Vagina (tissue), 2 donors: ENCODE results near the gene ZNF888.

Experiments used
- CTCF ChIP-seq, 3 experiments: fragments of 450-650 bp in 2 of 3; fragments of 200-600 bp in 1 of 3; sonication (generic) in 1 of 3; IDR thresholded peaks; one replicate each; pipeline ENCODE4 v1.5.1; 2017 to 2019; ENCODE audit warnings: antibody characterized with exemption in 3 of 3, mild to moderate bottlenecking in 2 of 3, moderate library complexity in 2 of 3
- POLR2AphosphoS5 ChIP-seq, 2 donors: sonication (generic); formaldehyde crosslinking; IDR thresholded peaks; one replicate each; pipeline ENCODE4 v1.9.0; 2017; ENCODE audit warnings: antibody characterized with exemption in 2 of 2, mild to moderate bottlenecking in 2 of 2, low read depth in 1 of 2; ENCODE audit not compliant: insufficient read depth in 1 of 2

- no peak for TF ChIP-seq CTCF (IDR thresholded peaks at IDR 0.05)
- TF ChIP-seq POLR2AphosphoS5 (IDR thresholded peaks at IDR 0.05; ENCODE audit: insufficient read depth in 1 of 2, low read depth in 1 of 2) = no peak
Measured at GRCh38 chr19:52917531-52917930, 5.7 kb downstream of the ZNF888 start.
